ENCODE measurements around the gene NPAS3. TPM values are rescaled to one million over a fixed set of nuclear protein-coding genes. Genes with fewer than 3 reads are reported as not detected.

Gene NPAS3
- total and polyA plus RNA-seq, 2 of the 8 experiments (the other 6 are each of a cell fraction or from before 2014, with no cell fraction given): 0.11 to 0.60 TPM

- TF ChIP-seq RNF2 (IDR thresholded peaks at IDR 0.05; ENCODE audit: borderline replicate concordance, low read depth, low read length, missing control alignments, poor library complexity, severe bottlenecking) (no peak), HDAC2 (IDR thresholded peaks at IDR 0.05; ENCODE audit: borderline replicate concordance in 1 of 2, low read depth in 2 of 2, low read length in 2 of 2) (no peak), RFX5 (IDR thresholded peaks at IDR 0.05; ENCODE audit: borderline replicate concordance, low read depth, low read length) (no peak)
These were observed 420.7 kb downstream of the NPAS3 start (continued) for GRCh38 chr14:33359288-33359881.

Measured in H1 (cell line).